GM18907 (cell line): ENCODE data around the gene LMO7.
"Not testable (repeated sequence)": the region's sequence is repeated elsewhere in the genome, so short reads cannot be mapped to it uniquely, and the experiment has no call there.

ENCODE experiments used
- ATAC-seq: cut with Tn5 transposase; IDR thresholded peaks from one replicate; pipeline ENCODE4 v1.9.1; 2021; ENCODE audit warnings: mild to moderate bottlenecking, moderate library complexity; ENCODE audit not compliant: unreplicated experiment

Gene LMO7

DNA sequence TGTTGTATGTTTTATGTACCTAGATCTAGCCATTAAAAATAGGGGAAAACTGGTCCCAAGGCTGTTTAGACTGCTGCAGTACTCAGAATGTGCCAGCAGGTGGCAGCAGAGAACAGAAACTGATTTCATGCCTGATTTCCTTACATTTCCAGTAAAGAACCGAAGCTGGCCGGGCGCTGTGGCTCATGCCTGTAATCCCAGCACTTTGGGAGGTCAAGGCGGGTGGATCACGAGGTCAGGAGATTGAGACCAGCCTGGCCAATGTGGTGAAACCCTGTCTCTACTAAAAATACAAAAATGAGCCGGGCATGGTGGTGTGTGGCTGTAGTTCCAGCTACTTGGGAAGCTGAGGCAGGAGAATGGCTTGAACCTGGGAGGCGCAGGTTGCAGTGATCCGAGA is 59.8 kb downstream of the LMO7 start:
- ATAC-seq = peak; percentile 81

DNA sequence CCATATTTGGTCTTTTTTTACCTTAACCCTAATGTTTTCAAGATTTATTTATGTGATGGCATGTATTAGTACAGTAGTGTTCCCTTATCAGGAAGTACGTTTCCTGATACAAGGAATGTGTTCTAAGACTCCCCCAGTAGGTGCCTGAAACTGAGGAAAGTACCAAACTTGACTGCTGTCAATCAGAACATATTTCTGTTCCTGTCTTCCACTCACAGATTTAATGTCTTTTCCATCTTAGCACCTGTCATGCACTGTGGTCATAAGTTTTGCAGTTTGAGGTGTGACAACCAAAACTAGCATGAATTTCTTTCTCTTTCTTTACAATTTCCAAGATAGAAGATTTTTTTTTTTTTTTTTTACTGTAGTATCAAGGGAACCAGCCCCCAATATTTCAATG is 62.9 kb downstream of the LMO7 start:
- no peak for ATAC-seq

DNA sequence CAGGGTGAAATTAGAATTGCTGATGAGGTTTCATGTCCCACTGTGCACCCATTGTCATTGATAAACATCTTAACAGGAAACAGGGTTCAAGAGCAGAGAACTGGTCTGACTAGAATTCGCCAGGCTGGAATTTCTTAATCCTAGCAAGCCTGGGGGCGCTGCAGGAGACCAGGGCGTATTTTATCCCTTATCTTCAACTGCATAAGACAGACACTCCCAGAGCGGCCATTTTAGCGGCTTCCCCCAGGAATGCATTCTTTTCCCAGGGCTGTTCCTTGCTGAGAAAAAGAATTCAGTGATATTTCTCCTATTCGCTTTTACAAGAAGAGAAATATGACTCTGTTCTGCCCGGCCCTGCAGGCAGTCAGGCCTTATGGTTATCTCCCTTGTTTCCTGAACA is 63.6 kb downstream of the LMO7 start:
- ATAC-seq = not testable (repeated sequence)

DNA sequence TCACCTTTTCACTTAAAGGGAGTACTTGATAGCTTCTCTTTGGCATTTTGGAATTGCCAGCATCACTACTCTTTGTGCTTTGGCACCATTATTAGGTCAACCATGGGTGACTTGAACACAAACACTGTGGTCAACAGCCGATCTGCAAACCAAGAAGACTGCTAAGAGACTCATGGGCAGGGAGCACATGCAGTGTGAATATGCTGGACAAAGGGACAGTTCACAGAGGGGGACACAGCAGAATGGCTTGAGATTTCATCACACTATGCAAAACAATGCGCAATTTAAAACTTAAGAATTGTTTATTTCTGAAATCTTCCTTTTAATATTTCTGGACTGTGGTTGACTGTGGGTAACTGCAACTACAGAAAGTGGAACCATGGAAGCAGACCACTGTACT is 64.4 kb downstream of the LMO7 start:
- no peak for ATAC-seq

GRCh38 chr13:75702476-75702875 is 66.3 kb downstream of the LMO7 start:
- no peak for ATAC-seq

DNA sequence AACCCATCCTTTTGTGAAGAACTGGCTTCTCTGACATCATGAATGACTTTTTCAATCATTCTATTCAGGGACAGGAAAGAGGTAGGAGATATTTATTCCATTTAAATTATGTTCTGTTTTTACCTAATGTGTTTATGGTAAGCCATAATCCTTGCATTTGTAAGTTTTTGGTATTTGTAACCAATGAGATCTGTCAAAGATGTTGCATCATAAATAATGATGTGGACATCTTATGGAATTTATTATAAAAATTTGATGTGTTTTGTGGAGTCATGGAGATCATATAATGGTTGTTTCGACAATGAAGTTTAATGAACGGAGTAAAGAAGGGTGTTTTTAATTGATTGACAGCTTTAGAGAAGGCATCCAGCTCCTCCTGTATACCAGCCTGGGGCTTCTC is 67.6 kb downstream of the LMO7 start:
- ATAC-seq = no peak

- no peak for ATAC-seq
These were observed 68.2 kb downstream of the LMO7 start for GRCh38 chr13:75704194-75704926.

DNA sequence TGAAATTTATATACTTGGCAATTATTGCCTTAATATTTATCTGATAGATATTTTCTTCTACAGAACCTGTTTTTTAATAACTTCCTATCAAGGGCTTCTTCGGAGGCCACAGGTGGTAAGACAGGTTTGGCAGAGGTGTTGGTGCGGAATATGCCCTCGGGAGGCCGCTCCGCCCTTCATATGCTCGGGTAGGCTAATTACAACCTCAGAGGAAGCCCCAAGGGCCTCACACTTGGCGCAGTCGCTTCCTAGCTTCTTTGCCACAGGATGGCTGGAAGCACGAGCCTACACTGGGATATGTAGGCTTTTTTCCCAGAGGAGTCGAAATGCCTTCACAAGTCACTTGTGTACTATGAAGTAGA is 68.8 kb downstream of the LMO7 start:
- no peak for ATAC-seq

DNA sequence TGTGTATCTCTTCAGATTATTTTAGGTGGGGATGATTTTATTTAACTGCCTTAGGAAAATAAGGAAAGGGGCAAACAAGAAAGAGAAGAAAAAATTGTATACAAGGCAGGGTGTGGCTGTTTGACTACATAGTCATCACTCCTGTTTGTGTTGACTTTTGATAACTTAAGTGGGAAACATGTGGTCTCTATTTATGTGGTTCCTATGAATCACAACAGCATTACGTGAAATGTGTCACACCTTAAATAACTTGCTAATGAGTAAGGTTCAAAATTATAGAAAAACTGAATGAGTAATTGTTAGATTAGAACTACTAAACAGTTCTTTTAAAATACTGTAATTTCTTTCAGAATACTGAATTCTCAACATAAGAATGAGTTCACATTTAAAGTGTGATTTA is 69.3 kb downstream of the LMO7 start:
- ATAC-seq = no peak

GRCh38 chr13:75705908-75706307 is 69.8 kb downstream of the LMO7 start:
- no peak for ATAC-seq

DNA sequence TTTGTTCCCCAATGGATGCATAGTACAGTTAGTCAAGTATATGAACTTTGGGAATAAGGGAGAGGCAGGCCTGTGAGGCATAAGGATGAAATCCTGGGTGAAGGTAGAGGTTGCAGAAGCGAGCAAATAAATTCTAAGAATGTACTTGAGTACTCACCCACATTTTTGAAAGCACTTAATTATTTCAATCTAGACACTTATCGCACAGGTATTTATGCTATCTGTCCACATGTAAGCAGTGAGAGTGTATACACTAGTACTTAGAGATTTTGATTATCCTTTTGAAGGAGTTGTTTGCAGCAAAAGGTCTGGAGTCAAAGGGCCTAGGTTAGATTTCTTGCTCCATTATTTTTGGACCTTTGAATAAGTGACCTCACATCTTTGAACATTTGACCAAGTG is 77.7 kb downstream of the LMO7 start:
- ATAC-seq = no peak

GRCh38 chr13:75715601-75716523 is 79.7 kb downstream of the LMO7 start:
- peak; percentile 99 for ATAC-seq

- ATAC-seq = no peak
These were observed 81.4 kb downstream of the LMO7 start for GRCh38 chr13:75717525-75717924.

DNA sequence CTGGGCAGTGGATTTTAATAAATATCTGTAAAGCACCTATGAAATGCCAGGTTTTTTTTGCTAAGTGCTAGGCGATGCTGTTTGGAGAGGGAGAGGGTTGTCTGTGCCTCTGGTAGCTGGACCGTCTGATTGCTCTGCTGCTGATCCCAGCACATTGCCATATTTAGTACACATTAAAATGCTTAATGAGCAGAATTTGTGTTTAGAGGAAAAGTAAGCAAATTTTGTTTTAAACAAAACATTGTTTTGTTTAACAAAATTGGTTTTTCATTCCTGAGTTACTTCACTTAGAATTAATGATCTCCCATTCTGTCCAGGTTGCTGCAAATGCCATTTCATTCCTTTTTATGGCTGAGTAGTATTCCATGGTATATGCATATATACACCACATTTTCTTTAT is 85.2 kb downstream of the LMO7 start:
- ATAC-seq = no peak

GRCh38 chr13:75723901-75724300 is 87.8 kb downstream of the LMO7 start:
- no peak for ATAC-seq

- no peak for ATAC-seq
These were observed 88.8 kb downstream of the LMO7 start for GRCh38 chr13:75724752-75725517.

DNA sequence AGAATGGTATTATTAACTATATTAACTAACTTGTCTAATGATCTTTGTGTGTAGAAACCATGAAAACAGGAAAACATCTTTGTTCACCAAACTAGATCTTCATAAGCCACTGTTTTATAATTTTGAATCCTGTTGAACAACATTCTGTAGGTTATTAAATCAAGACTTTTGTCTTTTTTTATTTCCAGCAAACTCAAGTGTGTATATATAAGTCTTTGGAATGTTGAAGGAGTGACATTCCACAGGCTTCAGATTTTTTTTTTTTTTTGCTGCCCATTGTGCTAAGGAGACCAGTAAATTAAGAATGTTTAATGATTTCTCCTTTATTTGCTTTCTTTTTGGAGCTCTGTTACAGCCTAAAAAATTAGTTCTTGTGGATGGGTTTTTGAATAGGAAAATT is 89.6 kb downstream of the LMO7 start:
- no peak for ATAC-seq

GRCh38 chr13:75726306-75726705 is 90.2 kb downstream of the LMO7 start:
- no peak for ATAC-seq

GRCh38 chr13:75733113-75733512 is 97.0 kb downstream of the LMO7 start:
- not testable (repeated sequence) for ATAC-seq

DNA sequence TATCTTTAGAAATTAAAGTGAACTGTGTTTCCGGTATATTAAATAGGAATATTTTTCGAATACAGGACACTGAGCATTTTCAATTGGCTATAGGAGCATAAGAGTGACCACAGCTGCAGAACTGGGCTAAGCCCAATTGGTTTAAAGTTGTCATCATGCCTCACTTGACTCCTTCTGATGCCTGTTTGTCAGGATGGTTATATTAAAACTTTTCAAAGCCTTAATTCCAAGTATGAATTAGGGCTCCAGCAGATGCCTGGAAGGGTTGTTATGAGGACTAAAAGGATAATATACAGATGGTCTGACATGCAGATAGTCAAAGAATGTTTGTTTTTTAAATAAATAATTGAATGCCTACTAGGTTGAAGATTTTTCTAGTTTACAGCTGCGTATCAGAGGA is 100.0 kb downstream of the LMO7 start:
- ATAC-seq = no peak

- ATAC-seq = no peak
These were observed 102.7 kb downstream of the LMO7 start for GRCh38 chr13:75738841-75739240.
